H9 (cell line): ENCODE results near the gene TGFBR2. TPM values are rescaled to one million over a fixed set of nuclear protein-coding genes. Genes with fewer than 3 reads are reported as not detected.

Source experiments
- DNase-seq: peaks from one replicate; pipeline ENCODE4 v3.0.0-alpha.2; 2017
- H2AFZ ChIP-seq: one replicate; pipeline ENCODE4 v1.6.1; 2013; ENCODE audit warnings: mild to moderate bottlenecking, low read length, control low read depth, moderate library complexity
- H2AK5ac ChIP-seq: 2 replicates; pipeline ENCODE4 v1.6.1; 2013; ENCODE audit warnings: low read length, control low read depth, mixed read lengths; ENCODE audit not compliant: insufficient read length
- H2BK120ac ChIP-seq: one replicate; pipeline ENCODE4 v1.6.1; 2013; ENCODE audit warnings: low read depth, mild to moderate bottlenecking, low read length, control low read depth, inconsistent platforms; ENCODE audit not compliant: poor library complexity, severe bottlenecking
- H2BK12ac ChIP-seq: 2 replicates; pipeline ENCODE4 v1.6.1; 2013; ENCODE audit warnings: low read length, control low read depth, mixed read lengths, low read depth; ENCODE audit not compliant: insufficient read length
- H2BK15ac ChIP-seq: 2 replicates; pipeline ENCODE4 v1.6.1; 2013; ENCODE audit warnings: low read depth, low read length, control low read depth
- H2BK20ac ChIP-seq: one replicate; pipeline ENCODE4 v1.6.1; 2013; ENCODE audit warnings: low read depth, mild to moderate bottlenecking, low read length, control low read depth, inconsistent platforms; ENCODE audit not compliant: poor library complexity, severe bottlenecking
- H2BK5ac ChIP-seq: 2 replicates; pipeline ENCODE4 v1.6.1; 2013; ENCODE audit warnings: low read length, control low read depth, mixed read lengths; ENCODE audit not compliant: insufficient read length
- H3K14ac ChIP-seq: 2 replicates; pipeline ENCODE4 v1.6.1; 2013; ENCODE audit warnings: low read length, control low read depth; ENCODE audit not compliant: insufficient read depth
- H3K18ac ChIP-seq: 2 replicates; pipeline ENCODE4 v1.6.1; 2013; ENCODE audit warnings: low read depth, mild to moderate bottlenecking, mixed read lengths, low read length, control low read depth; ENCODE audit not compliant: insufficient read length
- H3K23ac ChIP-seq: 2 replicates; pipeline ENCODE4 v1.6.1; 2013; ENCODE audit warnings: low read length, control low read depth, mixed read lengths, low read depth; ENCODE audit not compliant: insufficient read length
- H3K23me2 ChIP-seq: 2 replicates; pipeline ENCODE4 v1.6.1; 2013; ENCODE audit warnings: low read depth, mild to moderate bottlenecking, mixed read lengths, low read length, control low read depth; ENCODE audit not compliant: insufficient read length, poor library complexity, severe bottlenecking
- H3K27ac ChIP-seq: 2 replicates; pipeline ENCODE4 v1.5.1; 2013; ENCODE audit warnings: low read length, control low read depth, mixed read lengths, low read depth; ENCODE audit not compliant: insufficient read length
- H3K27me3 ChIP-seq: 2 replicates; pipeline ENCODE4 v1.6.1; 2013; ENCODE audit warnings: low read length, control low read depth, inconsistent platforms; ENCODE audit not compliant: insufficient read depth
- H3K4ac ChIP-seq: 2 replicates; pipeline ENCODE4 v1.6.1; 2013; ENCODE audit warnings: low read depth, mild to moderate bottlenecking, control low read depth, inconsistent platforms, low read length, moderate library complexity
- H3K4me1 ChIP-seq: 2 replicates; pipeline ENCODE4 v1.6.1; 2013; ENCODE audit warnings: low read length, control low read depth, inconsistent platforms; ENCODE audit not compliant: insufficient read depth
- H3K4me2 ChIP-seq: 2 replicates; pipeline ENCODE4 v1.6.1; 2013; ENCODE audit warnings: low read length, control low read depth, mixed read lengths; ENCODE audit not compliant: insufficient read length, insufficient read depth
- H3K56ac ChIP-seq: 2 replicates; pipeline ENCODE4 v1.6.1; 2013; ENCODE audit warnings: low read depth, mild to moderate bottlenecking, mixed read lengths, low read length, control low read depth; ENCODE audit not compliant: insufficient read length
- H3K79me1 ChIP-seq: 2 replicates; pipeline ENCODE4 v1.6.1; 2013; ENCODE audit warnings: low read depth, mild to moderate bottlenecking, moderate library complexity, low read length, control low read depth, inconsistent platforms; ENCODE audit not compliant: insufficient read depth, poor library complexity, severe bottlenecking
- H3K79me2 ChIP-seq: 2 replicates; pipeline ENCODE4 v1.6.1; 2013; ENCODE audit warnings: low read length, control low read depth, inconsistent platforms; ENCODE audit not compliant: insufficient read depth
- H3K9ac ChIP-seq: 2 replicates; pipeline ENCODE4 v1.6.1; 2013; ENCODE audit warnings: low read length, control low read depth, mixed read lengths; ENCODE audit not compliant: insufficient read length; ENCODE audit errors: extremely low read depth
- H3K9me3 ChIP-seq: one replicate; pipeline ENCODE4 v1.6.1; 2013; ENCODE audit warnings: low read depth, low read length, inconsistent platforms; ENCODE audit not compliant: control insufficient read depth
- H3T11ph ChIP-seq: one replicate; pipeline ENCODE4 v1.6.1; 2013; ENCODE audit warnings: mild to moderate bottlenecking, low read length, control low read depth, inconsistent platforms
- H4K20me1 ChIP-seq: one replicate; pipeline ENCODE4 v1.6.1; 2013; ENCODE audit not compliant: control insufficient read depth, insufficient read length, insufficient read depth
- H4K5ac ChIP-seq: 2 replicates; pipeline ENCODE4 v1.6.1; 2013; ENCODE audit warnings: low read depth, mild to moderate bottlenecking, mixed read lengths, low read length, control low read depth; ENCODE audit not compliant: insufficient read length
- H4K8ac ChIP-seq: replicated peaks from 2 replicates; pipeline ENCODE4 v1.6.1; 2013; ENCODE audit warnings: low read length, control low read depth, mixed read lengths, low read depth; ENCODE audit not compliant: insufficient read length
- H4K91ac ChIP-seq: 2 replicates; pipeline ENCODE4 v1.6.1; 2013; ENCODE audit warnings: low read depth, mild to moderate bottlenecking, moderate library complexity, mixed read lengths, low read length, control low read depth; ENCODE audit not compliant: insufficient read length
- H3K27ac Mint-ChIP-seq, 3 experiments: 2 replicates in 2 of 3; 3 replicates in 1 of 3; pipeline ENCODE4 v1.8.0; 2020 to 2021; ENCODE audit warnings: mixed read lengths in 3 of 3, mild to moderate bottlenecking in 1 of 3, moderate library complexity in 1 of 3
- H3K27me3 Mint-ChIP-seq: 2 replicates; pipeline ENCODE4 v1.8.0; 2021; ENCODE audit warnings: low read depth, mild to moderate bottlenecking, moderate library complexity, mixed read lengths
- H3K36me3 Mint-ChIP-seq, 3 experiments: 2 replicates in 2 of 3; 3 replicates in 1 of 3; pipeline ENCODE4 v1.8.0; 2020 to 2021; ENCODE audit warnings: low read depth in 3 of 3, mixed read lengths in 3 of 3; ENCODE audit not compliant: insufficient read depth in 1 of 3
- H3K4me1 Mint-ChIP-seq, 2 experiments: 2 replicates each; pipeline ENCODE4 v1.8.0; 2020; ENCODE audit warnings: mixed read lengths in 2 of 2
- H3K4me3 Mint-ChIP-seq, 2 experiments: 2 replicates in 1 of 2; 3 replicates in 1 of 2; pipeline ENCODE4 v1.8.0; 2020 to 2021; ENCODE audit warnings: mild to moderate bottlenecking in 2 of 2, mixed read lengths in 2 of 2, moderate library complexity in 1 of 2
- H3K9me3 Mint-ChIP-seq, 2 experiments: 2 replicates in 1 of 2; 3 replicates in 1 of 2; pipeline ENCODE4 v1.8.0; 2020; ENCODE audit warnings: mild to moderate bottlenecking in 2 of 2, mixed read lengths in 2 of 2, moderate library complexity in 1 of 2
- total RNA-seq: library from RNA; stranded (reverse); gene quantifications from 2 replicates; pipeline ENCODE4 v1.2.1, GENCODE V29; 2021
- TF ChIP-seq, protein P1 (sequence below): fragments of 200-600 bp; sonication (generic); conservative IDR thresholded peaks from 3 replicates; pipeline ENCODE4 v1.8.0; 2021; ENCODE audit warnings: antibody characterized with exemption, mild to moderate bottlenecking

TGFBR2 gene
- total RNA-seq, 1 experiment from 2014 or later: 10.6 TPM

DNA sequence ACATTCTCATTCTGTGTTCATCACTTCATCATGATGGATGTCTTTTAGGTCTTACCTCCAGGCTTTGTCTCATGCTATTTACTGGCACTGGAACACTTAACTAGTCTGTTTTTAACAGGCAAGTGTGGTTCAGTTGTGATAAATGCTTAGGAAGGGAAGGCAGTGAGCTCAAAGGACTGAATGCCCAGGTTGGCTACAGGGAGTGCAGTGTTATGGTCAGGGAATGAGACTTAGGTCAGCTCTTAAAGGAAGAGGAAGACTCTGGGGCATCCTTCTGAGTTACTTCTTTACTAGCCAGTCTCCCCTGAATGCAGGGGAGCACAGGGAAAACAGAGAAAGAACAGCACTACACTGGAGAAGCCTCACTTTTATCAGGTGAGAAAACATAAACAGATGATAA lies 72.6 kb downstream of the TGFBR2 start:
- Histone ChIP-seq H3K23ac (no peak overlapping the region), H3K4me2 (no peak overlapping the region), H3K18ac (no peak overlapping the region), H4K5ac (no peak overlapping the region), H3K56ac (no peak overlapping the region), H4K20me1 (no peaks in the 10 kb centered on the region), H3K79me1 (no peaks in the 10 kb centered on the region), H2BK12ac (no peak overlapping the region), H3K4me1 (no peaks in the 10 kb centered on the region), H3K23me2 (no peaks in the 10 kb centered on the region), H3K14ac (no peak overlapping the region), H2AFZ (no peak overlapping the region), H3K9ac (no peak overlapping the region), H3K9me3 (no peaks in the 10 kb centered on the region), H4K91ac (no peak overlapping the region), H2AK5ac (no peak overlapping the region), H2BK120ac (no peak overlapping the region), H2BK15ac (no peak overlapping the region), H3K27me3 (no peaks in the 10 kb centered on the region), H3K27ac (no peak overlapping the region), H3T11ph (no peak overlapping the region), H3K79me2 (no peaks in the 10 kb centered on the region), H3K4ac (no peak overlapping the region), H2BK5ac (no peak overlapping the region), H4K8ac (no peak overlapping the region), H2BK20ac (no peak overlapping the region)
- TF ChIP-seq, protein P1, sequence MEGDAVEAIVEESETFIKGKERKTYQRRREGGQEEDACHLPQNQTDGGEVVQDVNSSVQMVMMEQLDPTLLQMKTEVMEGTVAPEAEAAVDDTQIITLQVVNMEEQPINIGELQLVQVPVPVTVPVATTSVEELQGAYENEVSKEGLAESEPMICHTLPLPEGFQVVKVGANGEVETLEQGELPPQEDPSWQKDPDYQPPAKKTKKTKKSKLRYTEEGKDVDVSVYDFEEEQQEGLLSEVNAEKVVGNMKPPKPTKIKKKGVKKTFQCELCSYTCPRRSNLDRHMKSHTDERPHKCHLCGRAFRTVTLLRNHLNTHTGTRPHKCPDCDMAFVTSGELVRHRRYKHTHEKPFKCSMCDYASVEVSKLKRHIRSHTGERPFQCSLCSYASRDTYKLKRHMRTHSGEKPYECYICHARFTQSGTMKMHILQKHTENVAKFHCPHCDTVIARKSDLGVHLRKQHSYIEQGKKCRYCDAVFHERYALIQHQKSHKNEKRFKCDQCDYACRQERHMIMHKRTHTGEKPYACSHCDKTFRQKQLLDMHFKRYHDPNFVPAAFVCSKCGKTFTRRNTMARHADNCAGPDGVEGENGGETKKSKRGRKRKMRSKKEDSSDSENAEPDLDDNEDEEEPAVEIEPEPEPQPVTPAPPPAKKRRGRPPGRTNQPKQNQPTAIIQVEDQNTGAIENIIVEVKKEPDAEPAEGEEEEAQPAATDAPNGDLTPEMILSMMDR: no peak
- DNase-seq: no peak
- Mint-ChIP-seq H3K9me3 (no peaks in the 10 kb centered on the region), H3K27me3 (no peaks in the 10 kb centered on the region), H3K36me3 (peaks cover 24 to 46% (median 31%) of the 10 kb centered on the region in 3 experiments; a peak in 6 of 7 replicates), H3K4me1 (peaks cover 23 to 28% of the 10 kb centered on the region in 2 experiments), H3K27ac (peak overlapping the region in 1 of 3 experiments; percentile 46; a peak in 3 of 7 replicates), H3K4me3 (no peak overlapping the region)
